Measurements from ENCODE around the gene CEP120. TPM values are rescaled to one million over a fixed set of nuclear protein-coding genes. Genes with fewer than 3 reads are reported as not detected.

Gene CEP120
- total RNA-seq, 1 donor from 2014 or later: 21.8 TPM

DNA sequence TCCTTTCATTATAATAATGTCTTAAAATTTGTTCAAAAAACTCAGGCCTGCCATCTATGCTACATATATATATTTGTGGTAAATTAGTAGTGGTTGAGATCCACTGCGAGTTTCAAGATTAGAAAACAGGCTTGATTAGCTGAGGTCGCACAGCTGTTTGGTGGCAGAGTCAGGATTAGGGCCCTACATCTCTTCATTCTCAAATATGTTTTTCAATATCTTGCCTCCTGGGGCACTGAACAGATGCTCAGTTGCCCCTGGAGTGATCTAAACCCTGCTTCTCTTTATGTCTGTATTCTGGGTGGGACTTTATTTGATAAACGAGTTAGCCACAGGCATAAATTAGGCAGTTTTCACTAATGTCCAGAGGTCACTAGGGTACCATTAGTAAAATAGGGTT, 27.8 kb upstream of the CEP120 start:
- Mint-ChIP-seq H3K36me3 (ENCODE audit: insufficient read depth) (no peaks in the 10 kb centered on the region), H3K9me3 (ENCODE audit: low read depth) (no peaks in the 10 kb centered on the region), H3K4me1 (ENCODE audit: low read depth) (peaks cover 9% of the 10 kb centered on the region), H3K4me3 (ENCODE audit: low read depth) (no peak overlapping the region), H3K27me3 (no peaks in the 10 kb centered on the region), H3K27ac (no peak overlapping the region)
- TF ChIP-seq, protein P1, sequence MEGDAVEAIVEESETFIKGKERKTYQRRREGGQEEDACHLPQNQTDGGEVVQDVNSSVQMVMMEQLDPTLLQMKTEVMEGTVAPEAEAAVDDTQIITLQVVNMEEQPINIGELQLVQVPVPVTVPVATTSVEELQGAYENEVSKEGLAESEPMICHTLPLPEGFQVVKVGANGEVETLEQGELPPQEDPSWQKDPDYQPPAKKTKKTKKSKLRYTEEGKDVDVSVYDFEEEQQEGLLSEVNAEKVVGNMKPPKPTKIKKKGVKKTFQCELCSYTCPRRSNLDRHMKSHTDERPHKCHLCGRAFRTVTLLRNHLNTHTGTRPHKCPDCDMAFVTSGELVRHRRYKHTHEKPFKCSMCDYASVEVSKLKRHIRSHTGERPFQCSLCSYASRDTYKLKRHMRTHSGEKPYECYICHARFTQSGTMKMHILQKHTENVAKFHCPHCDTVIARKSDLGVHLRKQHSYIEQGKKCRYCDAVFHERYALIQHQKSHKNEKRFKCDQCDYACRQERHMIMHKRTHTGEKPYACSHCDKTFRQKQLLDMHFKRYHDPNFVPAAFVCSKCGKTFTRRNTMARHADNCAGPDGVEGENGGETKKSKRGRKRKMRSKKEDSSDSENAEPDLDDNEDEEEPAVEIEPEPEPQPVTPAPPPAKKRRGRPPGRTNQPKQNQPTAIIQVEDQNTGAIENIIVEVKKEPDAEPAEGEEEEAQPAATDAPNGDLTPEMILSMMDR (IDR thresholded peaks at IDR 0.05; ENCODE audit: unreplicated experiment): no peak
- DNase-seq (ENCODE audit: low spot score, unreplicated experiment): no peak

DNA sequence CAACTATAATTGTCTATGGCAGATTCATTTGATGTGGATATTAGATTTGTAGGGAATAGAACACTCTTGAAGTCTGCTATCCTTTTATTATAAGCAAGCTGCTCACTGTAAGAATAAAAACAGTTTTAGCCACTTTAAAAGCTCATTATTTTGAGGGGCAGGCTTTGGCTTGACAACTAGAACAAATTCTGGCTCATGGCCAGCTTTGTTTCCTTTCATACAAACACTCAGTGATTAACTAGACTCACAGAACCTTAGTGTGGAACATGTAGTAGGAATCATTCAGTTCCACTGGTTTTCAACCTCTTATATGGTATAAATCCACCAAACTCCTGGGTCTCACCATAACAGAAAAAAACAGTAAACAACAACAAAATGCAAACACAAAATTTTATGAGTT, 27.4 kb upstream of the CEP120 start:
- Mint-ChIP-seq H3K4me1 (ENCODE audit: low read depth) (peaks cover 9% of the 10 kb centered on the region), H3K27me3 (no peaks in the 10 kb centered on the region), H3K9me3 (ENCODE audit: low read depth) (no peaks in the 10 kb centered on the region), H3K36me3 (ENCODE audit: insufficient read depth) (no peaks in the 10 kb centered on the region), H3K4me3 (ENCODE audit: low read depth) (no peak overlapping the region), H3K27ac (no peak overlapping the region)
- TF ChIP-seq, protein P1 (IDR thresholded peaks at IDR 0.05; ENCODE audit: unreplicated experiment): no peak
- no peak for DNase-seq (ENCODE audit: low spot score, unreplicated experiment)

DNA sequence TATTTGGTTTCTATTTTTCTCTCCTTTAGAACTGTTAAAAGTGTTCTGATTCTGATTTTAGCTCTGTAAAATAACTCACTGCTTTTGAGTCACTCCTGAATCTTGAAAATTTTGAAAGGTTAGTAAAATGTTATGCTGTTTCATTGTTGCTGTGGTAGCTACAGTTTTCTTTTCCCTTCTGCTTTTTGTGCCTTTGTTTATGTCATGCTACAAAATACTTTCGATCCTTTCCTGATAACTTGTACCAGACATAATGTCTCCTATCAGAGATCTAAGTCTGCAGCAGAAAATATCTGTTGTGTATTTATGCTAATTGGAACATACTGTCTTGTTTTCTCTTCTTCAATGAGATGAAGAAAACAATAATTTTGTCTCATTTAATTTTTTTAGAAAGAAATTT, 26.9 kb upstream of the CEP120 start:
- TF ChIP-seq, protein P1 (IDR thresholded peaks at IDR 0.05; ENCODE audit: unreplicated experiment): no peak
- Mint-ChIP-seq H3K36me3 (ENCODE audit: insufficient read depth) (no peaks in the 10 kb centered on the region), H3K9me3 (ENCODE audit: low read depth) (no peaks in the 10 kb centered on the region), H3K4me3 (ENCODE audit: low read depth) (no peak overlapping the region), H3K4me1 (ENCODE audit: low read depth) (peaks cover 9% of the 10 kb centered on the region), H3K27ac (no peak overlapping the region), H3K27me3 (no peaks in the 10 kb centered on the region)
- DNase-seq (ENCODE audit: low spot score, unreplicated experiment): no peak

DNA sequence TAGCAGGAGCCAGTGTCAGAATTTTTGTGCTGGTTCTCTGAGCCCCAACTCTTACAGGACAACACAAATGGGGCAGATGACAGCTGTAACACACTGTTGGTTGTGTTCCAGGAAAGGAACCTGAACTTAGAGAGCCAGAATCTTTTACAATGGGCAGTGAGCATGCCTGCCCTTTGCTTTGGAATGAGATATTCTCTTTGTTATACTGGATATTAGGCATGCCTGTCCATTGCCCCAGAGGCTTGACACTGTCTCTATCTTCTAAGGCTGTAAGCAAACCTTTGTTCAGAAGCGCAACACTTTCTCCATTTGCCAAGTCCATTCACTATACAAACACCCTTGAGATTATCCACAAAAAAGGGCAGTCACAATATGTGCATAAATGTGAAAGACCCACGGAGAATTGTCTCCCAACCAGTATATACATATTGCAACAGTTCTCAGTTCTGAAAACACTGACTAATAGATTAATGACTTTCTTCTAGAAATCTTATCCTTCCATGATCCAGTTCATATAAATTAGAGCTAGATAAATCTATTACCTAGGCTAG, 26.3 kb upstream of the CEP120 start:
- Mint-ChIP-seq H3K27ac (no peak overlapping the region), H3K27me3 (no peaks in the 10 kb centered on the region), H3K9me3 (ENCODE audit: low read depth) (no peaks in the 10 kb centered on the region), H3K4me1 (ENCODE audit: low read depth) (peaks cover 9% of the 10 kb centered on the region), H3K4me3 (ENCODE audit: low read depth) (no peak overlapping the region), H3K36me3 (ENCODE audit: insufficient read depth) (no peaks in the 10 kb centered on the region)
- no peak for DNase-seq (ENCODE audit: low spot score, unreplicated experiment)
- TF ChIP-seq, protein P1 (IDR thresholded peaks at IDR 0.05; ENCODE audit: unreplicated experiment): no peak

DNA sequence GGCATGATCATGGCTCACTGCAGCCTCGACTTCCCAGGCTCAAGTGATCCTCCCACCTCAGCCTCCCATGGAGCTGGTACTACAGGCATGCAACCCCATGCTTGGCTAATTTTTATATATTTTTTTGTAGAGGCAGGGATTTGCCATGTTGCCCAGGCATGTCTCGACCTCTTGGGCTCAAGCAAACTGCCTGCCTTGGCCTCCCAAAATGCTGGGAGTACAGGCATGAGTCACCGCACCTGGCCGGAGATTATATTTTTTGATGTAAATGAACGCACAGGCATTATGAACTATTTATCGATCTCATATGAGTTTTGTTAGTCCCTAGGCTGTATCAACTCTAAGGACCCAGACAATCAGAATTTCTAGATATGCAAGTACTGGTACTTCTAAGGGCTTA, 25.5 kb upstream of the CEP120 start:
- no peaks in the 10 kb centered on the region for H3K9me3 Mint-ChIP-seq (ENCODE audit: low read depth)
- DNase-seq (ENCODE audit: low spot score, unreplicated experiment): no peak
- no peaks in the 10 kb centered on the region for H3K36me3 Mint-ChIP-seq (ENCODE audit: insufficient read depth)
- peaks cover 9% of the 10 kb centered on the region for H3K4me1 Mint-ChIP-seq (ENCODE audit: low read depth)
- no peak overlapping the region for H3K27ac Mint-ChIP-seq
- H3K27me3 Mint-ChIP-seq: no peaks in the 10 kb centered on the region
- H3K4me3 Mint-ChIP-seq (ENCODE audit: low read depth): no peak overlapping the region
- TF ChIP-seq, protein P1 (IDR thresholded peaks at IDR 0.05; ENCODE audit: unreplicated experiment): no peak
